CD14-positive monocyte (primary cell): Measurements from ENCODE around the gene ZBTB4. TPM values are rescaled to one million over a fixed set of nuclear protein-coding genes. Genes with fewer than 3 reads are reported as not detected.
A peak's percentile ranks its signal among the peaks of the same experiment; 100 is the strongest.

Experiments
- DNase-seq, 3 donors: peaks; one replicate each; pipeline ENCODE4 v3.0.0-alpha.2; 2011 to 2022
- H2AFZ ChIP-seq: 2 replicates; pipeline ENCODE4 v1.6.0; 2012; ENCODE audit warnings: mild to moderate bottlenecking, low read depth, low read length, inconsistent platforms; ENCODE audit not compliant: insufficient read depth, poor library complexity, severe bottlenecking
- H3K27ac ChIP-seq, 2 donors: 1 replicate in 1 of 2; 2 replicates in 1 of 2; pipeline ENCODE4 v1.5.1; 2012 to 2013; ENCODE audit warnings: low read length in 2 of 2, control low read depth in 1 of 2, inconsistent platforms in 1 of 2, low read depth in 1 of 2, mild to moderate bottlenecking in 1 of 2
- H3K27me3 ChIP-seq, 2 donors: one replicate each; pipeline versions ENCODE4 v1.6.0 to v1.6.1; 2011 to 2013; ENCODE audit warnings: low read length in 2 of 2; ENCODE audit not compliant: control insufficient read depth in 2 of 2, insufficient read depth in 2 of 2
- H3K36me3 ChIP-seq, 2 donors: replicated peaks in 1 of 2; 1 replicate in 1 of 2; 2 replicates in 1 of 2; pipeline versions ENCODE4 v1.5.1 to v1.6.1; 2012 to 2013; ENCODE audit warnings: low read length in 2 of 2, control low read depth in 1 of 2, inconsistent platforms in 1 of 2, mild to moderate bottlenecking in 1 of 2; ENCODE audit not compliant: insufficient read depth in 2 of 2, control insufficient read depth in 1 of 2
- H3K4me1 ChIP-seq, 2 donors: 1 replicate in 1 of 2; 2 replicates in 1 of 2; pipeline versions ENCODE4 v1.5.1 to v1.6.1; 2012 to 2013; ENCODE audit warnings: low read length in 2 of 2, control low read depth in 1 of 2, inconsistent platforms in 1 of 2, mild to moderate bottlenecking in 1 of 2, moderate library complexity in 1 of 2; ENCODE audit not compliant: insufficient read depth in 2 of 2, control insufficient read depth in 1 of 2
- H3K4me2 ChIP-seq: replicated peaks from 2 replicates; pipeline ENCODE3; 2012; ENCODE audit warnings: low read length, moderate library complexity, mild to moderate bottlenecking; ENCODE audit not compliant: poor library complexity, severe bottlenecking; ENCODE audit errors: extremely low read depth
- H3K4me3 ChIP-seq, 3 experiments: fragments of 200-600 bp in 1 of 3; sonication (generic) in 1 of 3; replicated peaks in 1 of 3; 1 replicate in 2 of 3; 2 replicates in 1 of 3; pipeline ENCODE4 v1.5.1; 2011 to 2013; ENCODE audit warnings: low read length in 3 of 3, mild to moderate bottlenecking in 3 of 3, control low read depth in 2 of 3, low read depth in 2 of 3, inconsistent platforms in 1 of 3, moderate library complexity in 1 of 3
- H3K79me2 ChIP-seq: 2 replicates; pipeline ENCODE4 v1.6.0; 2012; ENCODE audit warnings: mild to moderate bottlenecking, control low read depth, inconsistent platforms, low read length, moderate library complexity; ENCODE audit not compliant: insufficient read depth
- H3K9ac ChIP-seq: 2 replicates; pipeline ENCODE4 v1.6.0; 2017; ENCODE audit warnings: low read length, mild to moderate bottlenecking; ENCODE audit not compliant: insufficient read depth, poor library complexity, severe bottlenecking
- H3K9me3 ChIP-seq, 2 donors: replicated peaks in 1 of 2; 1 replicate in 1 of 2; 2 replicates in 1 of 2; pipeline versions ENCODE4 v1.5.1 to v1.6.1; 2012 to 2013; ENCODE audit warnings: low read length in 2 of 2, control low read depth in 1 of 2; ENCODE audit not compliant: control insufficient read depth in 1 of 2, insufficient read depth in 1 of 2
- H4K20me1 ChIP-seq: 2 replicates; pipeline ENCODE4 v1.6.0; 2012; ENCODE audit warnings: mild to moderate bottlenecking, low read length, control low read depth, moderate library complexity; ENCODE audit not compliant: insufficient read depth
- H3K27ac Mint-ChIP-seq, 7 donors: one replicate each; pipeline ENCODE4 v1.8.0; 2020; ENCODE audit warnings: mild to moderate bottlenecking in 7 of 7, mixed read lengths in 7 of 7, moderate library complexity in 6 of 7, inconsistent platforms in 2 of 7
- H3K27me3 Mint-ChIP-seq, 3 donors: one replicate each; pipeline ENCODE4 v1.8.0; 2021 to 2022; ENCODE audit warnings: low read depth in 3 of 3, mild to moderate bottlenecking in 3 of 3, mixed read lengths in 3 of 3, moderate library complexity in 3 of 3, inconsistent platforms in 1 of 3
- H3K36me3 Mint-ChIP-seq, 2 donors: one replicate each; pipeline ENCODE4 v1.8.0; 2020; ENCODE audit warnings: mixed read lengths in 2 of 2, inconsistent platforms in 1 of 2, mild to moderate bottlenecking in 1 of 2
- H3K4me1 Mint-ChIP-seq: one replicate; pipeline ENCODE4 v1.8.0; 2020; ENCODE audit warnings: mild to moderate bottlenecking, mixed read lengths
- H3K4me3 Mint-ChIP-seq, 2 donors: one replicate each; pipeline ENCODE4 v1.8.0; 2020; ENCODE audit warnings: mild to moderate bottlenecking in 2 of 2, mixed read lengths in 2 of 2, moderate library complexity in 1 of 2
- H3K9me3 Mint-ChIP-seq, 7 donors: one replicate each; pipeline ENCODE4 v1.8.0; 2020 to 2022; ENCODE audit warnings: mixed read lengths in 7 of 7, mild to moderate bottlenecking in 6 of 7, moderate library complexity in 6 of 7, inconsistent platforms in 2 of 7
- CTCF ChIP-seq: fragments of 200-600 bp; IDR thresholded peaks from one replicate; pipeline ENCODE4 v1.8.0; 2022; ENCODE audit warnings: antibody characterized with exemption, mild to moderate bottlenecking
- WGBS: methylation state at CpG from one replicate; pipeline ENCODE4 v1.1.5; 2013; ENCODE audit warnings: missing lambda C conversion rate; ENCODE audit not compliant: insufficient coverage; 5-methylcytosine and 5-hydroxymethylcytosine counted together
- intact Hi-C, 2 donors: fragments of 100-400 bp; cut with micrococcal nuclease; formaldehyde crosslinking; loops; one replicate each; pipeline versions ENCODE4 v1.15.0 to v1.15.1; 2023
- polyA plus RNA-seq, 3 donors: library from polyadenylated mRNA; depleted of rRNA in 1 of 3; unstranded in 2 of 3; stranded (reverse) in 1 of 3; fragments of 300-500 nt in 2 of 3; fragments of >200 nt in 1 of 3; fragmentation: Illumina TruSeq in 2 of 3; gene quantifications; 1 replicate in 2 of 3; 2 replicates in 1 of 3; pipeline ENCODE4 v1.2.3, GENCODE V29; 2012 to 2021

ZBTB4 gene
- polyA plus RNA-seq, 3 donors, result 3.4 to 8.1 (median 4.4) TPM

GRCh38 chr17:7438656-7439460 is 40.6 kb downstream of the ZBTB4 start:
- Histone ChIP-seq H2AFZ (no peak overlapping the region), H3K79me2 (peaks cover 8% of the 10 kb centered on the region), H3K9ac (no peak overlapping the region), H3K36me3 (no peaks in the 10 kb centered on the region), H3K9me3 (peaks cover 0 to 18% of the 10 kb centered on the region in 2 donors), H3K4me1 (peaks cover 54 to 58% of the 10 kb centered on the region in 2 donors), H3K4me3 (peak overlapping the region in 2 of 3 experiments; percentile 32 to 95), H4K20me1 (peaks cover 29% of the 10 kb centered on the region), H3K27me3 (peaks cover 23 to 53% of the 10 kb centered on the region in 2 donors), H3K4me2 (peak overlapping the region; percentile 99), H3K27ac (no peak overlapping the region)
- no peak for TF ChIP-seq CTCF
- Mint-ChIP-seq H3K27ac (peak overlapping the region in 1 of 7 donors; percentile 59), H3K4me1 (peaks cover 51% of the 10 kb centered on the region), H3K27me3 (peaks cover 48 to 65% (median 57%) of the 10 kb centered on the region in 3 donors), H3K4me3 (peak overlapping the region; percentile 69 to 91), H3K9me3 (peaks cover 0 to 17% (median 8%) of the 10 kb centered on the region in 7 donors), H3K36me3 (peaks cover 10 to 17% of the 10 kb centered on the region in 2 donors)
- DNase-seq, result no peak
- intact Hi-C loops, result loop anchor here (1.0 to 10.0 kb wide), 5 partner anchors 46 to 246 kb away; partner anchors contain the start of genes SENP3 (in 2 of the 2), MPDU1 (in 1 of the 2), TP53 (in 1 of the 2) and WRAP53 (in 1 of the 2)
- 43% methylated on average over 7 of the region's 11 CpGs for WGBS

- TF ChIP-seq CTCF, result no peak
- no peak overlapping the region for H3K9ac ChIP-seq
- Mint-ChIP-seq H3K4me1 (peaks cover 51% of the 10 kb centered on the region), H3K36me3 (peaks cover 10 to 17% of the 10 kb centered on the region in 2 donors), H3K27me3 (peaks cover 48 to 58% (median 49%) of the 10 kb centered on the region in 3 donors), H3K4me3 (peak overlapping the region; percentile 69 to 91), H3K27ac (peak overlapping the region in 4 of 7 donors; percentile 39 to 59 (median 49)), H3K9me3 (peaks cover 0 to 17% (median 8%) of the 10 kb centered on the region in 7 donors)
- no peaks in the 10 kb centered on the region for H3K36me3 ChIP-seq
- H4K20me1 ChIP-seq, result peaks cover 29% of the 10 kb centered on the region
- peak; percentile 65 to 75 (median 75) for DNase-seq
- intact Hi-C loops, result loop anchor here (2.0 to 10.0 kb wide), 5 partner anchors 47 to 247 kb away; partner anchors contain the start of genes SENP3 (in 2 of the 2), MPDU1 (in 1 of the 2), POLR2A (in 1 of the 2) and TP53 (in 1 of the 2)
- H3K79me2 ChIP-seq, result peaks cover 8% of the 10 kb centered on the region
- H3K27ac ChIP-seq, result no peak overlapping the region
- H3K4me3 ChIP-seq, result peak overlapping the region in 2 of 3 experiments; percentile 32 to 95
- peak overlapping the region; percentile 99 for H3K4me2 ChIP-seq
- H3K4me1 ChIP-seq, result peaks cover 54 to 58% of the 10 kb centered on the region in 2 donors
- H2AFZ ChIP-seq, result peak overlapping the region; percentile 75
- 6% methylated on average over 45 of the region's 48 CpGs for WGBS
- H3K27me3 ChIP-seq, result peaks cover 23 to 47% of the 10 kb centered on the region in 2 donors
- peaks cover 0 to 18% of the 10 kb centered on the region in 2 donors for H3K9me3 ChIP-seq
Measured at GRCh38 chr17:7437950-7438614, 41.3 kb downstream of the ZBTB4 start.
